K562 (cell line): ENCODE results near the gene PLEKHA8. TPM values are rescaled to one million over a fixed set of nuclear protein-coding genes. Genes with fewer than 3 reads are reported as not detected.

ENCODE experiments used
- ATAC-seq: fragments of 200-7000 bp; cut with Tn5 transposase; 3 replicates; pipeline ENCODE4 v1.9.1; 2020; ENCODE audit warnings: moderate library complexity
- BruUV-seq: library from RNA; stranded (reverse); fragments of 400-500 nt; replicated peaks from 2 replicates; lab custom pipeline; 2021; lab: Mats Ljungman, UMichigan
- CTCF ChIA-PET: fragments of 300-600 bp; formaldehyde crosslinking; extraction: SDS; loops from one replicate; lab custom pipeline; 2021; ENCODE audit warnings: low intra/inter-chr PET ratio; lab: Yijun Ruan, JAX
- POLR2A ChIA-PET: fragments of 300-600, 350-650 bp; sonication (Branson Sonifier 250); formaldehyde crosslinking; extraction: SDS; loops from one replicate; lab custom pipeline; 2021; ENCODE audit warnings: antibody characterized with exemption, inconsistent platforms; lab: Yijun Ruan, JAX
- DNase-seq, 4 experiments: peaks; one replicate each; pipeline versions ENCODE4 v3.0.0 to v3.0.0-alpha.2; 2011 to 2018; ENCODE audit warnings: low spot score in 3 of 4, mixed read lengths in 3 of 4; ENCODE audit errors: extremely low read depth in 1 of 4
- FAIRE-seq: peaks from 2 replicates; lab custom pipeline; 2011; peaks lifted over from hg19 to GRCh38; lab: Jason Lieb, UNC
- H2AFZ ChIP-seq: 2 replicates; pipeline ENCODE4 v1.6.0; 2011; ENCODE audit warnings: low read depth, low read length, control low read depth, inconsistent platforms
- H3K27ac ChIP-seq: fragments of 200-600 bp; 3 replicates; pipeline ENCODE4 v1.8.0; 2011; ENCODE audit warnings: low read depth, mild to moderate bottlenecking, control low read depth, inconsistent platforms, low read length, moderate library complexity, mixed read lengths; ENCODE audit errors: extremely low read depth
- H3K27me3 ChIP-seq, 2 experiments: fragments of 300-600 bp in 1 of 2; 2 replicates in 1 of 2; 3 replicates in 1 of 2; pipeline versions ENCODE4 v1.6.0 to v1.8.0; 2011; ENCODE audit warnings: inconsistent platforms in 2 of 2, low read length in 2 of 2, mild to moderate bottlenecking in 1 of 2, mixed read lengths in 1 of 2, moderate library complexity in 1 of 2; ENCODE audit not compliant: control insufficient read depth in 2 of 2, insufficient read depth in 2 of 2
- H3K36me3 ChIP-seq: fragments of 300-600 bp; 3 replicates; pipeline ENCODE4 v1.8.0; 2011; ENCODE audit warnings: mild to moderate bottlenecking, low read length, inconsistent platforms; ENCODE audit not compliant: control insufficient read depth, insufficient read depth
- H3K4me1 ChIP-seq, 2 experiments: fragments of 200-600 bp in 1 of 2; replicated peaks in 1 of 2; 2 replicates in 1 of 2; 3 replicates in 1 of 2; pipeline versions ENCODE4 v1.5.1 to v1.8.0; 2011; ENCODE audit warnings: inconsistent platforms in 2 of 2, low read length in 2 of 2, mild to moderate bottlenecking in 1 of 2, mixed read lengths in 1 of 2, moderate library complexity in 1 of 2; ENCODE audit not compliant: control insufficient read depth in 2 of 2, insufficient read depth in 2 of 2
- H3K4me2 ChIP-seq: 2 replicates; pipeline ENCODE4 v1.6.1; 2011; ENCODE audit warnings: low read length, control low read depth, inconsistent platforms, mixed read lengths; ENCODE audit not compliant: insufficient read depth
- H3K4me3 ChIP-seq: fragments of 200-600 bp; sonication (generic), shearing (Covaris generic); 2 replicates; pipeline ENCODE4 v1.5.1; 2016; ENCODE audit warnings: control low read depth, inconsistent platforms
- H3K79me2 ChIP-seq: fragments of 200-600 bp; 3 replicates; pipeline ENCODE4 v1.8.0; 2011; ENCODE audit warnings: low read length, inconsistent platforms; ENCODE audit not compliant: control insufficient read depth, insufficient read depth
- H3K9ac ChIP-seq, 2 experiments: 2 replicates each; pipeline versions ENCODE4 v1.6.0 to v1.6.1; 2011; ENCODE audit warnings: low read depth in 2 of 2, low read length in 2 of 2, control low read depth in 1 of 2, inconsistent platforms in 1 of 2, mild to moderate bottlenecking in 1 of 2, mixed read lengths in 1 of 2; ENCODE audit not compliant: insufficient read depth in 1 of 2
- H3K9me1 ChIP-seq: one replicate; pipeline ENCODE4 v1.6.0; 2011; ENCODE audit warnings: inconsistent platforms, mild to moderate bottlenecking, low read length, moderate library complexity; ENCODE audit not compliant: control insufficient read depth, insufficient read depth
- H3K9me3 ChIP-seq: replicated peaks from 2 replicates; pipeline ENCODE4 v1.5.1; 2011; ENCODE audit warnings: low read depth, low read length, inconsistent platforms; ENCODE audit not compliant: control insufficient read depth, insufficient read depth
- H4K20me1 ChIP-seq: replicated peaks from 2 replicates; pipeline ENCODE4 v1.6.1; 2011; ENCODE audit warnings: low read length, inconsistent platforms, mixed read lengths; ENCODE audit not compliant: control insufficient read depth, insufficient read depth
- KDM1A ChIP-seq, 2 experiments: fragments of 450-650 bp; IDR thresholded peaks; 2 replicates each; pipeline ENCODE4 v1.6.1; 2016; ENCODE audit warnings: mild to moderate bottlenecking in 2 of 2
- RBM25 ChIP-seq: fragments of 200-400 bp; formaldehyde crosslinking; IDR thresholded peaks from 2 replicates; pipeline ENCODE4 v1.6.1; 2018; ENCODE audit warnings: low read length, low read depth, moderate library complexity; ENCODE audit not compliant: severe bottlenecking
- WGBS: fragments of 100-300 bp; shearing (Covaris generic); methylation state at CpG from one replicate; pipeline ENCODE4 v1.1.6; 2016; ENCODE audit warnings: low coverage, mixed read lengths; ENCODE audit not compliant: insufficient coverage; ENCODE audit errors: missing lambda C conversion rate; 5-methylcytosine and 5-hydroxymethylcytosine counted together
- in situ Hi-C: fragments of 300-500 bp; cut with MboI; formaldehyde crosslinking; loops from 4 replicates; pipeline ENCODE4 v1.15.0; 2018; ENCODE audit warnings: inconsistent platforms, mixed read lengths
- intact Hi-C: fragments of 100-400 bp; cut with micrococcal nuclease; formaldehyde crosslinking; loops from 2 replicates; pipeline ENCODE4 v1.14.2; 2022
- polyA plus RNA-seq, 8 experiments: library from polyadenylated mRNA; depleted of rRNA in 4 of 8; stranded (reverse) in 5 of 8; unstranded in 3 of 8; fragments of >200 nt; fragmentation: Nextera tagmentation in 2 of 8; fragmentation: Illumina TruSeq in 1 of 8; extraction: Ambion mirVana in 2 of 8; extraction: Trizol in 1 of 8; gene quantifications; 2 replicates each; pipeline versions ENCODE4 v1.2.1 to v1.2.3, GENCODE V29; 2011 to 2014; ENCODE audit warnings: inconsistent platforms in 1 of 8, missing spikeins in 1 of 8
- total RNA-seq, 7 experiments: library from RNA; depleted of rRNA in 6 of 7; stranded (reverse); fragments of >200 nt in 6 of 7; fragmentation: Illumina TruSeq in 2 of 7; extraction: Trizol in 2 of 7; gene quantifications; 2 replicates each; pipeline versions ENCODE4 v1.2.1 to v1.2.3, GENCODE V29; 2011 to 2021; ENCODE audit warnings: low replicate concordance in 1 of 7
- TF ChIP-seq, protein P1 (sequence below): fragments of 450-650 bp; IDR thresholded peaks from 2 replicates; pipeline ENCODE4 v1.6.1; 2016; ENCODE audit warnings: mild to moderate bottlenecking, moderate library complexity

The PLEKHA8 gene
- total and polyA plus RNA-seq, 9 of the 15 experiments (the other 6 are each of a cell fraction or from before 2014, with no cell fraction given), result 3.2 to 16.3 (median 11.8) TPM

GRCh38 chr7:30150711-30151110 lies 122.5 kb downstream of the PLEKHA8 start:
- Histone ChIP-seq H3K27me3 (no peaks in the 10 kb centered on the region), H4K20me1 (no peaks in the 10 kb centered on the region), H3K36me3 (peaks cover 3% of the 10 kb centered on the region; the same call in 1 of the 3 replicates), H3K9me1 (no peaks in the 10 kb centered on the region), H3K79me2 (no peaks in the 10 kb centered on the region), H3K4me1 (peaks cover 22 to 52% of the 10 kb centered on the region in 2 experiments; a peak in 4 of 5 replicates), H3K9me3 (no peaks in the 10 kb centered on the region), H3K9ac (0 out of 4 replicates have a peak overlapping the region, but pooled peaks of 1 of the 2 experiments have one; percentile 31), H3K4me2 (no peak overlapping the region), H3K4me3 (no peak overlapping the region), H2AFZ (no peak overlapping the region), H3K27ac (no peak overlapping the region)
- FAIRE-seq, result no peak
- DNase-seq, result no peak
- ATAC-seq, result no peak
- WGBS, result 80% methylated on average over 7 of the region's 7 CpGs
- POLR2A ChIA-PET, result no interaction called here
- in situ Hi-C loops, result no loop called here
- TF ChIP-seq, protein P1, sequence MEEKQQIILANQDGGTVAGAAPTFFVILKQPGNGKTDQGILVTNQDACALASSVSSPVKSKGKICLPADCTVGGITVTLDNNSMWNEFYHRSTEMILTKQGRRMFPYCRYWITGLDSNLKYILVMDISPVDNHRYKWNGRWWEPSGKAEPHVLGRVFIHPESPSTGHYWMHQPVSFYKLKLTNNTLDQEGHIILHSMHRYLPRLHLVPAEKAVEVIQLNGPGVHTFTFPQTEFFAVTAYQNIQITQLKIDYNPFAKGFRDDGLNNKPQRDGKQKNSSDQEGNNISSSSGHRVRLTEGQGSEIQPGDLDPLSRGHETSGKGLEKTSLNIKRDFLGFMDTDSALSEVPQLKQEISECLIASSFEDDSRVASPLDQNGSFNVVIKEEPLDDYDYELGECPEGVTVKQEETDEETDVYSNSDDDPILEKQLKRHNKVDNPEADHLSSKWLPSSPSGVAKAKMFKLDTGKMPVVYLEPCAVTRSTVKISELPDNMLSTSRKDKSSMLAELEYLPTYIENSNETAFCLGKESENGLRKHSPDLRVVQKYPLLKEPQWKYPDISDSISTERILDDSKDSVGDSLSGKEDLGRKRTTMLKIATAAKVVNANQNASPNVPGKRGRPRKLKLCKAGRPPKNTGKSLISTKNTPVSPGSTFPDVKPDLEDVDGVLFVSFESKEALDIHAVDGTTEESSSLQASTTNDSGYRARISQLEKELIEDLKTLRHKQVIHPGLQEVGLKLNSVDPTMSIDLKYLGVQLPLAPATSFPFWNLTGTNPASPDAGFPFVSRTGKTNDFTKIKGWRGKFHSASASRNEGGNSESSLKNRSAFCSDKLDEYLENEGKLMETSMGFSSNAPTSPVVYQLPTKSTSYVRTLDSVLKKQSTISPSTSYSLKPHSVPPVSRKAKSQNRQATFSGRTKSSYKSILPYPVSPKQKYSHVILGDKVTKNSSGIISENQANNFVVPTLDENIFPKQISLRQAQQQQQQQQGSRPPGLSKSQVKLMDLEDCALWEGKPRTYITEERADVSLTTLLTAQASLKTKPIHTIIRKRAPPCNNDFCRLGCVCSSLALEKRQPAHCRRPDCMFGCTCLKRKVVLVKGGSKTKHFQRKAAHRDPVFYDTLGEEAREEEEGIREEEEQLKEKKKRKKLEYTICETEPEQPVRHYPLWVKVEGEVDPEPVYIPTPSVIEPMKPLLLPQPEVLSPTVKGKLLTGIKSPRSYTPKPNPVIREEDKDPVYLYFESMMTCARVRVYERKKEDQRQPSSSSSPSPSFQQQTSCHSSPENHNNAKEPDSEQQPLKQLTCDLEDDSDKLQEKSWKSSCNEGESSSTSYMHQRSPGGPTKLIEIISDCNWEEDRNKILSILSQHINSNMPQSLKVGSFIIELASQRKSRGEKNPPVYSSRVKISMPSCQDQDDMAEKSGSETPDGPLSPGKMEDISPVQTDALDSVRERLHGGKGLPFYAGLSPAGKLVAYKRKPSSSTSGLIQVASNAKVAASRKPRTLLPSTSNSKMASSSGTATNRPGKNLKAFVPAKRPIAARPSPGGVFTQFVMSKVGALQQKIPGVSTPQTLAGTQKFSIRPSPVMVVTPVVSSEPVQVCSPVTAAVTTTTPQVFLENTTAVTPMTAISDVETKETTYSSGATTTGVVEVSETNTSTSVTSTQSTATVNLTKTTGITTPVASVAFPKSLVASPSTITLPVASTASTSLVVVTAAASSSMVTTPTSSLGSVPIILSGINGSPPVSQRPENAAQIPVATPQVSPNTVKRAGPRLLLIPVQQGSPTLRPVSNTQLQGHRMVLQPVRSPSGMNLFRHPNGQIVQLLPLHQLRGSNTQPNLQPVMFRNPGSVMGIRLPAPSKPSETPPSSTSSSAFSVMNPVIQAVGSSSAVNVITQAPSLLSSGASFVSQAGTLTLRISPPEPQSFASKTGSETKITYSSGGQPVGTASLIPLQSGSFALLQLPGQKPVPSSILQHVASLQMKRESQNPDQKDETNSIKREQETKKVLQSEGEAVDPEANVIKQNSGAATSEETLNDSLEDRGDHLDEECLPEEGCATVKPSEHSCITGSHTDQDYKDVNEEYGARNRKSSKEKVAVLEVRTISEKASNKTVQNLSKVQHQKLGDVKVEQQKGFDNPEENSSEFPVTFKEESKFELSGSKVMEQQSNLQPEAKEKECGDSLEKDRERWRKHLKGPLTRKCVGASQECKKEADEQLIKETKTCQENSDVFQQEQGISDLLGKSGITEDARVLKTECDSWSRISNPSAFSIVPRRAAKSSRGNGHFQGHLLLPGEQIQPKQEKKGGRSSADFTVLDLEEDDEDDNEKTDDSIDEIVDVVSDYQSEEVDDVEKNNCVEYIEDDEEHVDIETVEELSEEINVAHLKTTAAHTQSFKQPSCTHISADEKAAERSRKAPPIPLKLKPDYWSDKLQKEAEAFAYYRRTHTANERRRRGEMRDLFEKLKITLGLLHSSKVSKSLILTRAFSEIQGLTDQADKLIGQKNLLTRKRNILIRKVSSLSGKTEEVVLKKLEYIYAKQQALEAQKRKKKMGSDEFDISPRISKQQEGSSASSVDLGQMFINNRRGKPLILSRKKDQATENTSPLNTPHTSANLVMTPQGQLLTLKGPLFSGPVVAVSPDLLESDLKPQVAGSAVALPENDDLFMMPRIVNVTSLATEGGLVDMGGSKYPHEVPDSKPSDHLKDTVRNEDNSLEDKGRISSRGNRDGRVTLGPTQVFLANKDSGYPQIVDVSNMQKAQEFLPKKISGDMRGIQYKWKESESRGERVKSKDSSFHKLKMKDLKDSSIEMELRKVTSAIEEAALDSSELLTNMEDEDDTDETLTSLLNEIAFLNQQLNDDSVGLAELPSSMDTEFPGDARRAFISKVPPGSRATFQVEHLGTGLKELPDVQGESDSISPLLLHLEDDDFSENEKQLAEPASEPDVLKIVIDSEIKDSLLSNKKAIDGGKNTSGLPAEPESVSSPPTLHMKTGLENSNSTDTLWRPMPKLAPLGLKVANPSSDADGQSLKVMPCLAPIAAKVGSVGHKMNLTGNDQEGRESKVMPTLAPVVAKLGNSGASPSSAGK, result no peak
- TF ChIP-seq RBM25 (peak; percentile 63), KDM1A (IDR thresholded peaks at IDR 0.05) (0 out of 4 replicates have a peak, but pooled peaks of 1 of the 2 experiments have one; percentile 13)
- BruUV-seq, result no TSS peak
- CTCF ChIA-PET, result no interaction called here
- intact Hi-C loops, result no loop called here
